ENCODE results near the gene IFRD2. TPM values are rescaled to one million over a fixed set of nuclear protein-coding genes. Genes with fewer than 3 reads are reported as not detected.
A peak's percentile ranks its signal among the peaks of the same experiment; 100 is the strongest.

IFRD2 gene
- total and polyA plus RNA-seq, 4 experiments from 2014 or later, result 58.6 to 84.7 (median 63.7) TPM

GRCh38 chr3:50298836-50299637 is 6.8 kb upstream of the IFRD2 start, which contains the start of the genes HYAL3 and NAA80:
Gene HYAL3, minus strand, starts transcription at chr3:50299405. Its CDS starts 3,803 bp downstream, at chr3:50295602.
Gene NAA80, minus strand, starts transcription at chr3:50299405. Its CDS starts 1,942 bp downstream, at chr3:50297463.
- Histone ChIP-seq H3K27me3 (ENCODE audit: insufficient read depth, low read length) (no peaks in the 10 kb centered on the region), H3K9me3 (ENCODE audit: control insufficient read depth in 1 of 2, low read length in 2 of 2) (no peaks in the 10 kb centered on the region), H3K36me3 (ENCODE audit: insufficient read depth, low read length) (no peaks in the 10 kb centered on the region), H3K4me1 (ENCODE audit: insufficient read depth, low read length) (peaks cover 25% of the 10 kb centered on the region), H3K4me3 (ENCODE audit: low read length in 2 of 2) (peak within 1 kb of the TSS; percentile 74 to 85), H3K27ac (ENCODE audit: low read depth, low read length) (peak within 1 kb of the TSS; percentile 90)
- Mint-ChIP-seq H3K27ac (peak within 1 kb of the TSS; percentile 95 to 100 (median 100)), H3K36me3 (peaks cover 0 to 7% of the 10 kb centered on the region in 2 donors), H3K27me3 (no peaks in the 10 kb centered on the region), H3K4me3 (peak within 1 kb of the TSS; percentile 95 to 100 (median 97)), H3K9me3 (no peaks in the 10 kb centered on the region), H3K4me1 (peaks cover 12 to 47% (median 26%) of the 10 kb centered on the region in 4 donors)
- ChIA-PET POLR2A (ENCODE audit: partially characterized antibody) (interaction anchor here (0.5 to 9.2 kb wide), 23 partner anchors 9 to 1252 kb away, joined by 3 to 178 read pairs (median 5); partner anchors contain the start of genes C3orf18, CYB561D2, GNAI2 and HEMK1), CTCF (ENCODE audit: partially characterized antibody) (interaction anchor here (0.8 to 3.8 kb wide), 17 partner anchors 15 to 104 kb away, joined by 3 to 37 read pairs (median 5); partner anchors contain the start of genes GNAI2, HYAL2, LSMEM2 and TUSC2)
- DNase-seq, result peak; percentile 100
- intact Hi-C loops (cut with micrococcal nuclease), result loop anchor here (1.0 to 2.0 kb wide), 8 partner anchors 22 to 360 kb away; partner anchors contain the start of genes CYB561D2, NPRL2, TMEM115 and TUSC2

- H3K4me3 ChIP-seq (ENCODE audit: low read length in 2 of 2), result peak overlapping the region; percentile 74 to 85
- H3K4me3 Mint-ChIP-seq, result peak overlapping the region; percentile 95 to 100 (median 97)
- intact Hi-C loops (cut with micrococcal nuclease), result loop anchor here (2.0 kb wide), 1 partner anchor 31 kb away; the partner anchor contains the start of gene TUSC2
- DNase-seq, result peak in 2 of 5 donors; percentile 18 to 38
- ChIA-PET CTCF (ENCODE audit: partially characterized antibody) (interaction anchor here (1.0 to 3.8 kb wide), 13 partner anchors 14 to 103 kb away, joined by 3 to 37 read pairs (median 5); partner anchors contain the start of genes GNAI2, HYAL2 and LSMEM2), POLR2A (ENCODE audit: partially characterized antibody) (interaction anchor here (0.8 to 9.2 kb wide), 16 partner anchors 8 to 958 kb away, joined by 3 to 178 read pairs (median 8); partner anchors contain the start of genes CYB561D2, GNAI2, HEMK1 and HYAL2)
- peaks cover 25% of the 10 kb centered on the region for H3K4me1 ChIP-seq (ENCODE audit: insufficient read depth, low read length)
- H3K4me1 Mint-ChIP-seq, result peaks cover 12 to 51% (median 27%) of the 10 kb centered on the region in 4 donors
- peak overlapping the region; percentile 90 for H3K27ac ChIP-seq (ENCODE audit: low read depth, low read length)
- peaks cover 0 to 7% of the 10 kb centered on the region in 2 donors for H3K36me3 Mint-ChIP-seq
- no peaks in the 10 kb centered on the region for H3K36me3 ChIP-seq (ENCODE audit: insufficient read depth, low read length)
- H3K9me3 Mint-ChIP-seq, result no peaks in the 10 kb centered on the region
- H3K27me3 Mint-ChIP-seq, result no peaks in the 10 kb centered on the region
- H3K27me3 ChIP-seq (ENCODE audit: insufficient read depth, low read length), result no peaks in the 10 kb centered on the region
- peak overlapping the region; percentile 95 to 100 (median 100) for H3K27ac Mint-ChIP-seq
- H3K9me3 ChIP-seq (ENCODE audit: control insufficient read depth in 1 of 2, low read length in 2 of 2), result no peaks in the 10 kb centered on the region
Measured at GRCh38 chr3:50297896-50298725, 5.9 kb upstream of the IFRD2 start.

GRCh38 chr3:50297384-50297775 is 5.2 kb upstream of the IFRD2 start:
- Histone ChIP-seq H3K36me3 (ENCODE audit: insufficient read depth, low read length) (no peaks in the 10 kb centered on the region), H3K27me3 (ENCODE audit: insufficient read depth, low read length) (no peaks in the 10 kb centered on the region), H3K27ac (ENCODE audit: low read depth, low read length) (peak overlapping the region; percentile 90), H3K4me3 (ENCODE audit: low read length in 2 of 2) (no peak overlapping the region), H3K9me3 (ENCODE audit: control insufficient read depth in 1 of 2, low read length in 2 of 2) (no peaks in the 10 kb centered on the region), H3K4me1 (ENCODE audit: insufficient read depth, low read length) (peaks cover 32% of the 10 kb centered on the region)
- peak overlapping the region; percentile 15 to 100 (median 99) for H3K27ac Mint-ChIP-seq
- intact Hi-C loops (cut with micrococcal nuclease), result no loop called here
- peak overlapping the region in 4 of 8 donors; percentile 17 to 100 (median 98) for H3K4me3 Mint-ChIP-seq
- POLR2A ChIA-PET (ENCODE audit: partially characterized antibody), result interaction anchor here (0.9 to 9.2 kb wide), 6 partner anchors 10 to 208 kb away, joined by 3 to 178 read pairs (median 4); partner anchors contain the start of genes CYB561D2, HYAL2, NPRL2 and RASSF1
- H3K36me3 Mint-ChIP-seq, result peaks cover 0 to 7% of the 10 kb centered on the region in 2 donors
- CTCF ChIA-PET (ENCODE audit: partially characterized antibody), result interaction anchor here (1.6 to 3.8 kb wide), 6 partner anchors 17 to 51 kb away, joined by 5 to 37 read pairs (median 12); partner anchors contain the start of genes HYAL2 and LSMEM2
- peaks cover 0 to 1% (median 0%) of the 10 kb centered on the region in 8 donors for H3K9me3 Mint-ChIP-seq
- H3K4me1 Mint-ChIP-seq, result peaks cover 18 to 58% (median 34%) of the 10 kb centered on the region in 4 donors
- no peaks in the 10 kb centered on the region for H3K27me3 Mint-ChIP-seq
- peak in 1 of 5 donors; percentile 20 for DNase-seq

- Histone ChIP-seq H3K27ac (ENCODE audit: low read depth, low read length) (peak overlapping the region; percentile 90), H3K4me3 (ENCODE audit: low read length in 2 of 2) (no peak overlapping the region), H3K9me3 (ENCODE audit: control insufficient read depth in 1 of 2, low read length in 2 of 2) (no peaks in the 10 kb centered on the region), H3K27me3 (ENCODE audit: insufficient read depth, low read length) (no peaks in the 10 kb centered on the region), H3K36me3 (ENCODE audit: insufficient read depth, low read length) (no peaks in the 10 kb centered on the region), H3K4me1 (ENCODE audit: insufficient read depth, low read length) (peaks cover 32% of the 10 kb centered on the region)
- H3K4me1 Mint-ChIP-seq, result peaks cover 20 to 61% (median 34%) of the 10 kb centered on the region in 4 donors
- ChIA-PET POLR2A (ENCODE audit: partially characterized antibody) (interaction anchor here (0.9 to 9.2 kb wide), 5 partner anchors 9 to 54 kb away, joined by 3 to 178 read pairs (median 3); partner anchors contain the start of genes CYB561D2, HYAL2, NPRL2 and RASSF1), CTCF (ENCODE audit: partially characterized antibody) (interaction anchor here (1.6 to 3.8 kb wide), 4 partner anchors 18 to 50 kb away, joined by 5 to 37 read pairs (median 14); partner anchors contain the start of genes HYAL2 and LSMEM2)
- peak overlapping the region in 5 of 7 donors; percentile 72 to 100 (median 91) for H3K27ac Mint-ChIP-seq
- peaks cover 0 to 7% of the 10 kb centered on the region in 2 donors for H3K36me3 Mint-ChIP-seq
- H3K27me3 Mint-ChIP-seq, result no peaks in the 10 kb centered on the region
- peak overlapping the region in 2 of 8 donors; percentile 52 to 62 for H3K4me3 Mint-ChIP-seq
- peaks cover 0 to 1% (median 0%) of the 10 kb centered on the region in 8 donors for H3K9me3 Mint-ChIP-seq
- intact Hi-C loops (cut with micrococcal nuclease), result no loop called here
- DNase-seq, result peak in 1 of 5 donors; percentile 44
Measured at GRCh38 chr3:50296721-50297383, 4.6 kb upstream of the IFRD2 start.

- no peak overlapping the region for H3K4me3 ChIP-seq (ENCODE audit: low read length in 2 of 2)
- H3K4me1 ChIP-seq (ENCODE audit: insufficient read depth, low read length), result peaks cover 43% of the 10 kb centered on the region
- Mint-ChIP-seq H3K36me3 (peaks cover 0 to 11% of the 10 kb centered on the region in 2 donors), H3K27me3 (no peaks in the 10 kb centered on the region), H3K27ac (peak overlapping the region; percentile 41 to 80 (median 65)), H3K9me3 (peaks cover 0 to 1% (median 0%) of the 10 kb centered on the region in 8 donors), H3K4me3 (peak overlapping the region in 1 of 8 donors; percentile 12), H3K4me1 (peaks cover 24 to 66% (median 38%) of the 10 kb centered on the region in 4 donors)
- POLR2A ChIA-PET (ENCODE audit: partially characterized antibody), result interaction anchor here (0.6 to 9.2 kb wide), 4 partner anchors 22 to 693 kb away, joined by 3 to 178 read pairs (median 50); partner anchors contain the start of genes HYAL2 and RASSF1
- H3K9me3 ChIP-seq (ENCODE audit: control insufficient read depth in 1 of 2, low read length in 2 of 2), result no peaks in the 10 kb centered on the region
- CTCF ChIA-PET (ENCODE audit: partially characterized antibody), result no interaction called here
- DNase-seq, result peak in 1 of 5 donors; percentile 15
- H3K27me3 ChIP-seq (ENCODE audit: insufficient read depth, low read length), result no peaks in the 10 kb centered on the region
- H3K36me3 ChIP-seq (ENCODE audit: insufficient read depth, low read length), result no peaks in the 10 kb centered on the region
- H3K27ac ChIP-seq (ENCODE audit: low read depth, low read length), result no peak overlapping the region
- intact Hi-C loops (cut with micrococcal nuclease), result no loop called here
Measured at GRCh38 chr3:50295553-50296431, 3.6 kb upstream of the IFRD2 start.

All from CD4-positive, alpha-beta memory T cell (primary cell).